ENCODE results near the gene DDX31.

Gene DDX31

DNA sequence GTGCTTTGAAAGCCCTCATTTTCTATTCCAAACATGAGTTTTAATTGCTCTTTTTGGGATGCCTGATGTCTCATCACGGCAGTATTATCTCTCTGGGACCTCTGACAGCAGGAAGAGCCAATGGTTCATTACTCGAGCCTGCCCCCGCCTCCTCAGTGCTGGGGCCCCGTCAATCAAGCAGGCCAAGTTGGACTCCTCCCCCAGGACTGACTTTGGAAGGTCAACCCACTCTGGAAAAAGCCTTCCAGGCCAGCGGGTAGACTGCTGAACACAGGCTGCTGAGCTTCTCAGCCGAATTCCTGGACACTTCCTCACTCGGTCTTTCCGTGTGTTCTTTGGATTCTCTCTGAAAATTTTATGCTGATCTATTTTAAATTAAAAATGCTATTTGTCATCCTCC, 96.9 kb downstream of the DDX31 start:
- TF ChIP-seq SIN3A (IDR thresholded peaks at IDR 0.05; ENCODE audit: borderline replicate concordance, insufficient read depth, low read length) (no peak), FOXP2 (optimal IDR thresholded peaks at IDR 0.05; ENCODE audit: borderline replicate concordance, extremely low read depth, extremely low read length, insufficient read depth) (no peak), POLR2AphosphoS5 (IDR thresholded peaks at IDR 0.05; ENCODE audit: low read depth, low read length) (no peak), TAF1 (IDR thresholded peaks at IDR 0.05; ENCODE audit: borderline replicate concordance, insufficient read depth, low read length) (no peak)
- TF ChIP-seq, protein P1, sequence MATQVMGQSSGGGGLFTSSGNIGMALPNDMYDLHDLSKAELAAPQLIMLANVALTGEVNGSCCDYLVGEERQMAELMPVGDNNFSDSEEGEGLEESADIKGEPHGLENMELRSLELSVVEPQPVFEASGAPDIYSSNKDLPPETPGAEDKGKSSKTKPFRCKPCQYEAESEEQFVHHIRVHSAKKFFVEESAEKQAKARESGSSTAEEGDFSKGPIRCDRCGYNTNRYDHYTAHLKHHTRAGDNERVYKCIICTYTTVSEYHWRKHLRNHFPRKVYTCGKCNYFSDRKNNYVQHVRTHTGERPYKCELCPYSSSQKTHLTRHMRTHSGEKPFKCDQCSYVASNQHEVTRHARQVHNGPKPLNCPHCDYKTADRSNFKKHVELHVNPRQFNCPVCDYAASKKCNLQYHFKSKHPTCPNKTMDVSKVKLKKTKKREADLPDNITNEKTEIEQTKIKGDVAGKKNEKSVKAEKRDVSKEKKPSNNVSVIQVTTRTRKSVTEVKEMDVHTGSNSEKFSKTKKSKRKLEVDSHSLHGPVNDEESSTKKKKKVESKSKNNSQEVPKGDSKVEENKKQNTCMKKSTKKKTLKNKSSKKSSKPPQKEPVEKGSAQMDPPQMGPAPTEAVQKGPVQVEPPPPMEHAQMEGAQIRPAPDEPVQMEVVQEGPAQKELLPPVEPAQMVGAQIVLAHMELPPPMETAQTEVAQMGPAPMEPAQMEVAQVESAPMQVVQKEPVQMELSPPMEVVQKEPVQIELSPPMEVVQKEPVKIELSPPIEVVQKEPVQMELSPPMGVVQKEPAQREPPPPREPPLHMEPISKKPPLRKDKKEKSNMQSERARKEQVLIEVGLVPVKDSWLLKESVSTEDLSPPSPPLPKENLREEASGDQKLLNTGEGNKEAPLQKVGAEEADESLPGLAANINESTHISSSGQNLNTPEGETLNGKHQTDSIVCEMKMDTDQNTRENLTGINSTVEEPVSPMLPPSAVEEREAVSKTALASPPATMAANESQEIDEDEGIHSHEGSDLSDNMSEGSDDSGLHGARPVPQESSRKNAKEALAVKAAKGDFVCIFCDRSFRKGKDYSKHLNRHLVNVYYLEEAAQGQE (IDR thresholded peaks at IDR 0.05; ENCODE audit: insufficient read depth in 1 of 2, low read depth in 2 of 2, low read length in 2 of 2): no peak

DNA sequence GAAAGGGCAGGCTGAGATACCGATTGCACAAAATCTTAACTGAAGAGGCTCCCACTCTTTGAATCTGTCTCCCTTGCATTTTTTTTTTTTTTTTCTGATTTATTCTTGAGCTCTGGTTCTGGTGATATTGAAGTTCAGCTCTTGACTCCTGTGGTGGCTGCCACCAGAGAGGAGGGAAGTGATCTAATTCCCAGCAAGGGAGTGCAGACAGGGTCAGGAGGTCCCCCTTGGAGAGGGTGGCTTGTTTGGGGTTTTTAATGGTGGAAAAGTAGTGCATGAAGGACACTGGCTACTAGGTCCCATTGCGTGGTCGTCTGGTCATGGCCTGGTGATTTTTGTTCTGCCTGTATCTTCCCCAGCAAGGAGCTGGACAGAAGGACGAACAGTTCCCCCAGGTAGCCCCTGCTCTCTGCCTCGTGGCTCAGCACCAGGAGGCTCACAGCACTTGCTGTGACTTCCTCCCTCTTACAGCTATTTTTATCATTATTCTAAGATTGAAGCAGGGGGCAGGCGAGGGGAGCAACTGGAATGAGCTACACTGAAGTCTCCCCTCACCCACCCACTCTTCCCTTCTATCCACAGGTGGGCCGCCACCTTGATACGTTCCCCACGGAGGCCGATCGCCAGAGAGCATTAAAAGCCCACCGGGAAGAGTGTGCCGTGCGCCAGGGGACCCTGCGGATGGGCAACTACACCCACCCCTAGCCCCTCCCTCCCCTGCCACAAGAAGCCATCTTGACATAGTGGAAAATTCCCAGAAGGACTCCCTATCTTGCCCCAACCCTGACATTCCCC, 97.8 kb downstream of the DDX31 start:
- TF ChIP-seq, protein P1 (IDR thresholded peaks at IDR 0.05; ENCODE audit: insufficient read depth in 1 of 2, low read depth in 2 of 2, low read length in 2 of 2): no peak
- TF ChIP-seq FOXP2 (optimal IDR thresholded peaks at IDR 0.05; ENCODE audit: borderline replicate concordance, extremely low read depth, extremely low read length, insufficient read depth): no peak
- TF ChIP-seq SIN3A (IDR thresholded peaks at IDR 0.05; ENCODE audit: borderline replicate concordance, insufficient read depth, low read length): no peak
- no peak for TF ChIP-seq POLR2AphosphoS5 (IDR thresholded peaks at IDR 0.05; ENCODE audit: low read depth, low read length)
- TF ChIP-seq TAF1 (IDR thresholded peaks at IDR 0.05; ENCODE audit: borderline replicate concordance, insufficient read depth, low read length): no peak

DNA sequence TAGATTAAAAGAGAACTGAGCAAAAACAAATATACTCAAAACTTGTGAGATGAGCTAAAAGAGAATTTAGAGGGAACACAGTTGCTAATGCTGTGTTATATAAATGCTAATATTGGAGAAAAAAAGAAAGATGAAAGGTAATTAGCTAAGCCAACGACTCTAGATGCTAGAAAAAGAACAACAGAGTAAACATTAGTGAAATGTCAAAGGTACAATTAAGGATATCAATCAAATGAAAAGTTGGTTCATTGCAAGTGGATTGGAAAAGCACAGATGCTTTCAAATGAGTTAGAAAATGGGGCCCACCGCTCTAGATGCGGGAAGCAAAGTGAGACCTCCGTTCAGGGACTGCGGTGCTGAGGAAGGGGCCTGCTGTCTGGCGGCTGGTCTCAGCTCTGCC, 105.3 kb downstream of the DDX31 start:
- no peak for TF ChIP-seq FOXP2 (optimal IDR thresholded peaks at IDR 0.05; ENCODE audit: borderline replicate concordance, extremely low read depth, extremely low read length, insufficient read depth)
- TF ChIP-seq, protein P1 (IDR thresholded peaks at IDR 0.05; ENCODE audit: insufficient read depth in 1 of 2, low read depth in 2 of 2, low read length in 2 of 2): no peak
- TF ChIP-seq SIN3A (IDR thresholded peaks at IDR 0.05; ENCODE audit: borderline replicate concordance, insufficient read depth, low read length): no peak

DNA sequence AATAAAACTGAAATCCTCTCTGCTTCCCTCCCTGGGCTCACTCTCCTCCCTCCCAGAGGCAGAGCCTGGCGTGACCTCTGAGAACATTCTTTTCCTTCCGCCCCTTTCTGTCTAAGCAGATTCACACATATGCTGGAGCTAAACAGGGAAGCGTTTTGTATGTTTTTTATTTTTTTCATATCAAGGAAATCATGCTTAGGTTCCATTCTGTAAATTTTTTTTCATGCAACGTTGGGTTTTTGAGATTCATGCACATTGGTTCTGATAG, 107.5 kb downstream of the DDX31 start:
- TF ChIP-seq TAF1 (IDR thresholded peaks at IDR 0.05; ENCODE audit: borderline replicate concordance, insufficient read depth, low read length) (no peak), POLR2AphosphoS5 (IDR thresholded peaks at IDR 0.05; ENCODE audit: low read depth, low read length) (no peak), SIN3A (IDR thresholded peaks at IDR 0.05; ENCODE audit: borderline replicate concordance, insufficient read depth, low read length) (no peak), FOXP2 (optimal IDR thresholded peaks at IDR 0.05; ENCODE audit: borderline replicate concordance, extremely low read depth, extremely low read length, insufficient read depth) (no peak)
- TF ChIP-seq, protein P1 (IDR thresholded peaks at IDR 0.05; ENCODE audit: insufficient read depth in 1 of 2, low read depth in 2 of 2, low read length in 2 of 2): no peak
